ENCODE data around the gene TXN.

- TF ChIP-seq EZH2 (IDR thresholded peaks at IDR 0.05) (no peak), POLR2AphosphoS5 (IDR thresholded peaks at IDR 0.05; ENCODE audit: borderline replicate concordance, low read depth, low read length) (no peak)
Observed at GRCh38 chr9:110220809-110221208, 35.5 kb downstream of the TXN start.

Data from SK-N-MC (cell line).